IPS-15b (cell line): ENCODE data around the gene SNPH.

Experiments
- H3K27me3 ChIP-seq: one replicate; pipeline ENCODE4 v1.6.1; 2013; ENCODE audit warnings: low read length; ENCODE audit not compliant: control insufficient read depth, insufficient read depth
- H3K36me3 ChIP-seq: one replicate; pipeline ENCODE4 v1.6.1; 2013; ENCODE audit warnings: low read length; ENCODE audit not compliant: control insufficient read depth, insufficient read depth
- H3K4me1 ChIP-seq: one replicate; pipeline ENCODE4 v1.6.1; 2013; ENCODE audit warnings: mild to moderate bottlenecking, low read length; ENCODE audit not compliant: control insufficient read depth, insufficient read depth
- H3K4me3 ChIP-seq: one replicate; pipeline ENCODE4 v1.5.1; 2013; ENCODE audit warnings: low read depth, low read length
- H3K9ac ChIP-seq: one replicate; pipeline ENCODE4 v1.6.1; 2013; ENCODE audit warnings: low read depth, mild to moderate bottlenecking, low read length
- H3K9me3 ChIP-seq: one replicate; pipeline ENCODE4 v1.6.1; 2013; ENCODE audit warnings: mild to moderate bottlenecking, low read length; ENCODE audit not compliant: control insufficient read depth, insufficient read depth

Gene SNPH

GRCh38 chr20:1312904-1313235, 46.8 kb downstream of the SNPH start:
- peak overlapping the region; percentile 50 for H3K4me3 ChIP-seq
- no peaks in the 10 kb centered on the region for H3K36me3 ChIP-seq
- H3K4me1 ChIP-seq = no peaks in the 10 kb centered on the region
- H3K9me3 ChIP-seq = no peaks in the 10 kb centered on the region
- H3K9ac ChIP-seq = peak overlapping the region; percentile 70
- peaks cover 9% of the 10 kb centered on the region for H3K27me3 ChIP-seq

GRCh38 chr20:1313236-1313964, 47.3 kb downstream of the SNPH start:
- H3K4me3 ChIP-seq = peak overlapping the region; percentile 50
- no peaks in the 10 kb centered on the region for H3K9me3 ChIP-seq
- H3K4me1 ChIP-seq = no peaks in the 10 kb centered on the region
- peak overlapping the region; percentile 70 for H3K9ac ChIP-seq
- H3K27me3 ChIP-seq = peaks cover 9% of the 10 kb centered on the region
- H3K36me3 ChIP-seq = no peaks in the 10 kb centered on the region

- H3K4me1 ChIP-seq = no peaks in the 10 kb centered on the region
These were observed 49.7 kb downstream of the SNPH start for GRCh38 chr20:1315804-1316203.

GRCh38 chr20:1317545-1318255, 51.6 kb downstream of the SNPH start:
- Histone ChIP-seq H3K27me3 (peaks cover 2% of the 10 kb centered on the region), H3K9me3 (no peaks in the 10 kb centered on the region), H3K4me1 (no peaks in the 10 kb centered on the region), H3K9ac (no peak overlapping the region), H3K36me3 (no peaks in the 10 kb centered on the region), H3K4me3 (no peak overlapping the region)

More at GRCh38 chr20:1315804-1316203, 49.7 kb downstream of the SNPH start:
- no peak overlapping the region for H3K9ac ChIP-seq
- no peaks in the 10 kb centered on the region for H3K9me3 ChIP-seq
- no peak overlapping the region for H3K4me3 ChIP-seq
- no peaks in the 10 kb centered on the region for H3K36me3 ChIP-seq
- peaks cover 9% of the 10 kb centered on the region for H3K27me3 ChIP-seq

DNA sequence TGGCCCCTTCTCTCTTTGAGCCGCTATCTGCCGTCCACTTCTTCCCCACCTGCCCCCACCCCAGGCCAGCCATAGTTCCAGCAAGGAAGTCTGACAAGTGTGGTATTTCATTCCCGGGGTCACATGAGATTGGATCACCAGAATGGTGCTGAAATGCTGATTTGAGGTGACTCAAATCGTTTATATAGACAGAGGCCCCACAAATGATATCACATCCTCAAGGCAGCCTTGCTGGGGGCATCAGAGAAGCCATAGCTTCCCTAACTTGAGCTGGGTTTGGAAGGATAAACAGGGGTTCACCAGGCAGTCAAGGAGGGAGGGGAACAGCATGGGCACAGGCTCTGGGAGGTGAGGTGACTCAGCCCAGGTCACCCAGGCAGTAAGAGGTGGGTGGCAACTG, 53.0 kb downstream of the SNPH start:
- Histone ChIP-seq H3K9me3 (no peaks in the 10 kb centered on the region), H3K9ac (no peak overlapping the region), H3K27me3 (no peaks in the 10 kb centered on the region), H3K36me3 (no peaks in the 10 kb centered on the region), H3K4me1 (no peaks in the 10 kb centered on the region), H3K4me3 (no peak overlapping the region)

DNA sequence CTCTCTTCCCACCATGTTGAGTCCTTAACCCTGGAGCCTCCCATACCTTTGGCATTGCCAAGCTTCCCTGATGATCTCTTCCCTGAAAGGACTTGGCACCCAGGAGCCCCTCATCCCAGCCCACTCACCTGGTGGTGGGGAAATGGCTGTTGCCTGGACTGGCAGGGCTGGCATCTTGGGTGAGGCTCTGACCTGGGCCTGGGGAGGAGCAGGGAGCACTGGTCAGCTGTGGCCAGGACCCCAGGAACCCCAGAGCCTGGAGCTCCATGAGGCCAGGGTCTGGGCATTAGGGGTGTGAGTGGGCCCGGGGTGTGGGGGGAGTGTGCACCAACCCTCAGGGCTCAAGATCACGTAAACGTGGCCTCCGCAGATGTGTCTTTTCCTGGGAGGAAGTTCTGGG, 53.4 kb downstream of the SNPH start:
- Histone ChIP-seq H3K9ac (no peak overlapping the region), H3K4me1 (no peaks in the 10 kb centered on the region), H3K9me3 (no peaks in the 10 kb centered on the region), H3K27me3 (no peaks in the 10 kb centered on the region), H3K4me3 (no peak overlapping the region), H3K36me3 (no peaks in the 10 kb centered on the region)

DNA sequence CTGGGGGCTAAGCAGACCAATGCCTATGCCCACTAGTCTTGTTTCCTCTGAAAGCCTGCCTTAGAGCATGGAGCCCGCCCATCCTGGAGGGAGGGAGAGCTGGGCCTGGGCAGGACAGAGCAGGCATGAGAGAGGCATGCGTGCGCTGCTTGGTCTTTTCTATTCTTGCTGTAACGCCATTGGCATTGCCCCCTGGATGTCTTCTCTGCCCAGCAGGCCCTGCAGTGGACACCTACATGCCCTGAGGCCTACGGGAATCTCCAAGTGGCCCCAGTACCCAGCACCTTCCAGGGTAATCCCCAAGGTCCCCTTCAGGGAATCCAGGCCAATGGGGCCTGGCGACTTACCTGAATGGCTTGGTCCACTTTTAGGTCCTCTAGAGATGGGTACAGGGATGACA, 53.9 kb downstream of the SNPH start:
- H3K27me3 ChIP-seq = no peaks in the 10 kb centered on the region
- no peak overlapping the region for H3K4me3 ChIP-seq
- H3K4me1 ChIP-seq = no peaks in the 10 kb centered on the region
- H3K9ac ChIP-seq = no peak overlapping the region
- H3K9me3 ChIP-seq = no peaks in the 10 kb centered on the region
- H3K36me3 ChIP-seq = no peaks in the 10 kb centered on the region

DNA sequence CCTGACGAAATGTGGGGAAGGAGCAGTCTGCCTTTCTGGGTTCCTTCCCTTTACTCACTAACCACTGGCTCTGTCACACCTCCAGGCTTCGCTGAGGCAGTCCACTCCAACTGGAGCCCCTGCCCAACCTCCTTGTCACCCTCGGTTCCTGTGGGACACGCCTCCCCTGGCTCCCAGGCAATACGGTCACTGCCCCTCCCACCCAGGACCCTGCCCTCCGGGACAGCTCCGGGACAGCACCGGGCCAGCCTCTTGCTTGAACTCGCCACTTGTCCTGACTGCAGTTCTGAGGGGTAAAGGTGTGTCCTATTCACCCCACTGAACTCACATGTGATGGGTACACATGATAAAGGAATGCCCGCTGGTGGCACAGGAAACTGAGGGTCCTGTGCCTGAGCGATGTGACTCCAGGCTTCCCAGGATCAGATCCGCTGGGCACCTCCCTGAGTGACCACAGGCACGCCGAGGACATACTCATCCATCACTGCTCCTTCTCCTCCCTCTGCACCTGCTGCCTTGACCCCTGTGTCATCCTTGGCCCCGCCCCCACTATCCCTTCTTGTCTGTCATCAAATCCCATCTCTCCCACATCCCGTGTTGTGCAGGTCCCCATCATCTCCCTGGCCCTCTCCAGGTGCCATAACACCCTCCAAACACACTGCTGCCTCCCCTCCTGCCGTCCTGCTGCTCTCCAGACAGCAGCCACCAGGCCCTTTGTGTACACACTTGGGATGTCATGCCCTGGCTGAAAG, 55.0 kb downstream of the SNPH start:
- Histone ChIP-seq H3K27me3 (no peaks in the 10 kb centered on the region), H3K9me3 (no peaks in the 10 kb centered on the region), H3K36me3 (no peaks in the 10 kb centered on the region), H3K4me3 (no peak overlapping the region), H3K4me1 (peaks cover 1% of the 10 kb centered on the region), H3K9ac (no peak overlapping the region)

DNA sequence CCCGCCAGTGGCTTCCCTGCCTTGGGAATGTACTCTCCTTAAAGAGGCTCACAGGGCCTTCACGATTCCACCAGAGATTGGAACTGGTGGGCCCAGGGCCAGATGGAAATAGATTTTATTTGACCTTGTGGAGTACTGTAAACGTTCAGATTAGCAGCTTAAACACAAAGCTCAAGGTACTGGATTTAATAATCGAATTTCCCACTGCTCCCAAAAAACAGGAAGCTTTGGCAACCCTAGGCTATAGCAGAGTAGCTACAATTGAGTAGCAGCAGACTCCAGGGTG, 55.5 kb downstream of the SNPH start:
- Histone ChIP-seq H3K36me3 (no peaks in the 10 kb centered on the region), H3K9me3 (no peaks in the 10 kb centered on the region)

GRCh38 chr20:1322511-1323245, 56.6 kb downstream of the SNPH start:
- H3K4me3 ChIP-seq = no peak overlapping the region
- H3K27me3 ChIP-seq = no peaks in the 10 kb centered on the region
- peaks cover 10% of the 10 kb centered on the region for H3K4me1 ChIP-seq
- H3K9ac ChIP-seq = no peak overlapping the region
- no peaks in the 10 kb centered on the region for H3K9me3 ChIP-seq
- H3K36me3 ChIP-seq = no peaks in the 10 kb centered on the region

More for the DNA sequence above, 55.5 kb downstream of the SNPH start:
- H3K27me3 ChIP-seq = no peaks in the 10 kb centered on the region
- H3K9ac ChIP-seq = no peak overlapping the region
- H3K4me1 ChIP-seq = peaks cover 6% of the 10 kb centered on the region
- no peak overlapping the region for H3K4me3 ChIP-seq

DNA sequence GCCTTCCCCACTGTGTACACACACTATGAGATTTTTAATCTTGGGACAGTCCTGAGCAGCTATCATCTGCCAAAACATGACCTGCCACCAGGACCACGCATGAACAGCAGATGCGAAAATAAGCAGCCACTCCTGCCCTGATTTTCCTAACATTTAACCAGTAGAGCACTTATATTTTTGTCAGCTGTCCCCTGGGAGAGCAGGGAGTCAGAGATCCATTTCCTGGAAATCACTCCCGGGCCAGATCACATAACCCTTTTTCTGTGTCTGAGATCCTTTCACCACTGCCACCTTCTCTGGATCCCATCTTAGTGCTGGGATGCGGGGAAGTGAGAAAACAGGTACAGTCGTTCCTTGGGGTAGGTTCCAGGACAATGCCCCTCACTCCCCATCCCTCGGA, 57.2 kb downstream of the SNPH start:
- no peak overlapping the region for H3K9ac ChIP-seq
- no peaks in the 10 kb centered on the region for H3K27me3 ChIP-seq
- H3K36me3 ChIP-seq = no peaks in the 10 kb centered on the region
- H3K4me1 ChIP-seq = peaks cover 10% of the 10 kb centered on the region
- H3K4me3 ChIP-seq = no peak overlapping the region
- no peaks in the 10 kb centered on the region for H3K9me3 ChIP-seq
